Stimulated activated CD8-positive, alpha-beta memory T cell treated with anti-CD3 and anti-CD28 coated beads, Interleukin-4, amount 100 ng/mL, for 4 hours (primary cell): ENCODE measurements around the gene AP2A1.

ENCODE experiments used
- DNase-seq, 2 donors: peaks; one replicate each; pipeline ENCODE4 v3.0.0-alpha.2; 2020; ENCODE audit warnings: low read depth in 2 of 2, low spot score in 1 of 2

AP2A1 gene

DNA sequence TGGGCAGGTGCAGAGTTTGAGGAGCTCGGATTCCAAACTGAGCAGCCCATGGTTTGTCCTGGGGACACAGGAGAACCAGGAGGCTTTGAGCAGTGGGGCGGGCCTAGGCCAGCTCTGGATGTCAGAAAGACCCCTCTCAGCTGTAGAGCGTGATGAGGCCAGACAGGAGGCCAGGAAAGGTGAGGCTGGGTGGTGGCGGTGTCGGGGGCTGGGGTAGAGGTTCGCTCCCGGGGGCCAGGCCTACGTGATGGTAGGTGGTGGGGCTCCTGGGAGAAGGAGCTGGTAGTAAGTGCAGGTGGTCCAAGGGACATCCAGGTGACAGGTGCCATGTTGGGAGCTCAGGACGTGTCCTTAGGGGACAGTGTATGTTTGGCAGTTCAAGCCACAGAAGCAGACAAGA is 70.6 kb downstream of the AP2A1 start:
- DNase-seq, result no peak

DNA sequence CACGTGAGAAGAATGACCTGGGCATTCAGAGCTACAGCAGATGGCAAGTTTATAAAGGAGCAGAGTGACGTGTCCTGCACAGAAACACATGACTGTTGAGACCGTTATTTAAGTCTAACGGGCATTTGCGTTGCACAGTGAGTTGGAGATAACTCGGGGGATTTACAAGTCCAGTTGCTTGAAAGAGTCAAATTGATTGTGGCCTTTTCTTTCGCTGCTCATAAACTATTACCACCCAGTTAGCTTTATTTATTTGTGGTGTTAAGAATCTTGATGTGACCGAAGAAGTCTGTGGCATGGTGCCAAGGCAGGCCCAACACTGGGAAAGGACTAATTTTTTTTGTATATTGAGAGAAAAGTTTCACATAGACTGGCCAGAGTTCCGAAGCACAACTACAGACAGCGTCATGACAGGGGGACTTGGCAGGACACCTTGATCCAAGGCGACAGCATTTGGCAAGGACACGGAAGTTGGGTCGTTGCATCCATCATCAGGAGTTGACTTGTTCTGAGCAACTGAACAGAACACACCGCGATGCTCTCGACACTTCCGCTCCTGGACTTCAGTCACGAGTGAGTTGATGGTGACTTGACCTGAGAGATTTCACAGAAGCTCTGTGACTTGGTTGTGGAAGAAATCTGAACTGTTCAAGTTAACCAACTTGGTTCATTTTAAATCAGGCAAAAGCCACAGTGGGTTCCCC is 72.2 kb downstream of the AP2A1 start:
- no peak for DNase-seq

DNA sequence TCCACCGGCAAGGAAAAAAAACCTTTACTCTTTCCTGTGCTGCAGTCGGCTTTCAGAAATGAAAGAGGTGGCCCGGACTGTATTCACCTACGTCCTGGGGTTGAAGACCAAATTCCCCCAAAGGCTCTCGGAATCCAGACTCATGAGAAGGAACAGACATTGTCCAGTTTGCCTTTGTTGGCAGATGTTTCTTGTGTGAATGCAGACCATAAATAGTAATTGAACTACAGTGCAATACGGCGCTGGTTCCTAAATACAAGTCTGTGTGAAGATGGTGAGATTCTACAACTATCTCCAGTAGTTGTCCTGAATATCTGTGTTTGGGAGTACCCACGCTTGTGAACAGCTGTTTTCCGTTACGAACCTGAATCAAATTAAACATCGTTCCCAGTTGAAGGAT is 72.9 kb downstream of the AP2A1 start:
- no peak for DNase-seq

DNA sequence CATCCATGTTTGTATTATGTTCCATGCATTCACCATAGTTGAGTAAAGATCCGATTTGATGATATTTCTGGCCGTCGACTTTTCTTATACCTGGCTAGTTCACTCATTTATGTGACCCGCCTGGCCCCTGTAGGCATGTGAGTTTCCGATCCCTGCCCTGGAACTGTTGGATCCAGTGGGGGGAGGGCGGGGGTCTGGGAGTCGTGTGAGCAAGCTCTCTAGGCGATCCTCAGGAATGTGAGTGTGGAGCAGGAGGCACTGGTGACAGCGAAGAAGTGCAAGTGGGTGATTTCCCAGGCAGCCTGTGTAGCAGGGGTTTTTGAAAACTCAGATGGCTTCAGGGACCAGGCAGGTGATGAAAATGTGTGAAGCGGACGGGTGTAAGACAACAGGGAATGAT is 73.5 kb downstream of the AP2A1 start:
- no peak for DNase-seq

DNA sequence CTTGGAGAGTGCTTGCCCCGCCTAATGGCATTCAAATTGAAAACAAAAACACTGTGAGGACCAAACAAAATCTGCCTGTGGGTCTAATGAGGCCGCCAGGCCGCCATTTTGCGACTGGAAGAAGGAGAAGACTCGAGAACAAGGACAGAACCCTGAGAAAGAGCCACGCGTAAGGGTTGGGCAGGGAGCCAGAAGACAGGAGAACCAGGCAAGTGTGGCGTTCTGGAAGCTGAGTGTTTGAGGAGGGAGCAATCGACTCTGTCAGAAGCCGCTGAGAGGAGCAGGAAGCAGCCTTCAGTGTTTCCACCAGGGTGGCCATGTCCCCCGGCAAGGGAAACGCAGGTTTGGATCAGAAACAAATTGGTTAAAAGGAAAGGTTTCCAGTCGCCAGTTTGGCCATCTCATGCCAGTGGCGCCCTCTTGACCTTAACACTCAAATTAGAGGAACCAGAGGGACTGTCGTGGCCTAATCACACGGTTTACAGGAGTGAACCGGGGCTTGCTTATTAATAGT is 74.0 kb downstream of the AP2A1 start:
- no peak for DNase-seq

DNA sequence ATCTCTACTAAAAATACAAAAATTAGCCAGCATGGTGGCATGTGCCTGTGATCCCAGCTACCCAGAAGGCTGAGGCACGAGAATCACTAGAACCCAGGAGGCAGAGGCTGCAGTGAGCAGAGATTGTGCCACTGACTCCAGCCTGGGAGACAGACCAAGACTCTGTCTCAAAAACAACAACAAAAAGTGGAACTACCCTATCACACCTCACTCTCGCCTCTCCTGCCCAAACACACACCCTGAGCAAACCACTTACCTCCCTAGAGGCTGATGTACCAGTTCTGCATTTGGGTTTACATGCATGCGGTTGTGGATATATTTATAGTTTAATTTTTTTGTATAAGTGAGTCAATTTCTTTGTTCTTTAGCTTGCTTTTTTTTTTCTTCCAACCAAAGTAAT is 76.5 kb downstream of the AP2A1 start:
- no peak for DNase-seq

DNA sequence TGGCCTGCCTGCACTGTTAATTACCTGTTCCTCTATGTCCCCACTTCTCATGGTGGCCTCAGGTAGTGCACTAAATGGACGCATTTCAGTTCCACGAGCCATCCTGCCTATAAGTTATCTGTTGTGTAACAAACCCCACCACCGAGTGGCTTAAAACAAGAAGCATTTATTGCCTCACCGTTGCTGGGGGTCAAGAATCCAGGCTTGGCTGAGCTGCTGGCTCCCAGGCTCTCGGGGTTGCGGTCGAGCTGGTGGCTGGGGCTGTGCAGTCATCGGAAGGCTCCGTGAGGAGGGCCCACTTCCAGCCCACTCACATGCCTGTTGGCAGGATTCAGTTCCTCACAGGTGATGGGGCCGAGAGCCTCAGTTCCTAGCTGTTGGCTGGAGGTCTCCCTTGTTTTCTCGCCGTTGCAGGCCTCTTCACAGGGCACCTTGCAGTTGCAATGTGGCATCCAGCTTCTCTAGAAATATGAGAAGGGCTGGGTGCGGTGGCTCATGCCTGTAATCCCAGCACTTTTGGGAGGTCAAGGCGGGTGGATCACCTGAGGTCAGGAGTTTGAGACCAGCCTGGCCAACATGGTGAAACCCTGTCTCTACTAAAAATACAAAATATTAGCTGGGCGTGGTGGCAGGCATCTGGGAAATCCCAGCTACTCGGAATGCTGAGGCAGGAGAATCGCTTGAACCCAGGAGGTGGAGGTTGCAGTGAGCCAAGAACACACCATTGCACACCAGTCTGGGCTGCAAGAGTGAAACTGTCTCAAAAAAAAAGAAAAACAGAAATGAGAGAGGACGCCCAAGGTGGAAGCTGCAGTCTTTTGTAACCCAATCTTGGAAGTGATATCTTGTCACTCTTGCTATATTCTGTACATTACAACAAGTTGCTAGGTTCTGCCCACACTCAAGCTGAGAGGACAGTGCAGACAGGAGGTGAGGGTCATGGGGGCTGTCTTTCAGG is 77.6 kb downstream of the AP2A1 start:
- DNase-seq, result no peak

DNA sequence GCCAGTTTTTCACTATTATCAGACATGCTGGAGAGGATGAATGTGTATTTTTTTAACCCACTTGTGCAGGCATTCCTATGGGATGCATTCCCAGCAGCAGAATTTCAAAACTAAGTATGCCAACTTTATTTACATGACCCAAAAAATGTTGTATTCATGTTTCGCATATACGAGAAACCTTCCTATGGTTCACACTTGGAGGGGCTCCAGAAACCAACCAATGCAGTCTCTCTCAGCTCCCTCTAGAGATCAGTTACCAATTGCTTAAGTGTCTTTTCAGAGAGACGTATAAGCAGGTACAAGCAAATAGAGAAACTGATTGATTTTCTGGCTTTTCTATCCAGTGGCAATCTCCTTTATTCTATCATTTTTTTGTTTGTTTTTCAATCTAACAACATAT is 78.6 kb downstream of the AP2A1 start:
- no peak for DNase-seq

DNA sequence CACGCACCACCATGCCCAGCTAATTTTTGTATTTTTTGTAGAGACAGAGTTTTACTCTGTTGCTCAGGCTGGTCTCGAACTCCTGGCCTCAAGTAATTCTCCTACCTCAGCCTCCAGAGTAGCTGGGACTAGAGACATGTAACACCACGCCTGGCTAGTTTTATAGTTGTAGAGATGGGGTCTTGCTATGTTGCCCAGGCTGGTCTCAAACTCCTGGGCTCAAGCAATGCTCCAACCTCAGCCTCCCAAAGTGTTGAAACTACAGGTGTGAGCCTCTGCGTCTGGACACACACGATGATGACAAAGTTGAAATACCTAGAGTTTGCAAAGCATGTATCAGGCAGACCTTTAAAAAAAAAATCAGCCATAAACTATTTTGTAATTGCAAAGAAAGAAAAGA is 79.6 kb downstream of the AP2A1 start:
- no peak for DNase-seq

DNA sequence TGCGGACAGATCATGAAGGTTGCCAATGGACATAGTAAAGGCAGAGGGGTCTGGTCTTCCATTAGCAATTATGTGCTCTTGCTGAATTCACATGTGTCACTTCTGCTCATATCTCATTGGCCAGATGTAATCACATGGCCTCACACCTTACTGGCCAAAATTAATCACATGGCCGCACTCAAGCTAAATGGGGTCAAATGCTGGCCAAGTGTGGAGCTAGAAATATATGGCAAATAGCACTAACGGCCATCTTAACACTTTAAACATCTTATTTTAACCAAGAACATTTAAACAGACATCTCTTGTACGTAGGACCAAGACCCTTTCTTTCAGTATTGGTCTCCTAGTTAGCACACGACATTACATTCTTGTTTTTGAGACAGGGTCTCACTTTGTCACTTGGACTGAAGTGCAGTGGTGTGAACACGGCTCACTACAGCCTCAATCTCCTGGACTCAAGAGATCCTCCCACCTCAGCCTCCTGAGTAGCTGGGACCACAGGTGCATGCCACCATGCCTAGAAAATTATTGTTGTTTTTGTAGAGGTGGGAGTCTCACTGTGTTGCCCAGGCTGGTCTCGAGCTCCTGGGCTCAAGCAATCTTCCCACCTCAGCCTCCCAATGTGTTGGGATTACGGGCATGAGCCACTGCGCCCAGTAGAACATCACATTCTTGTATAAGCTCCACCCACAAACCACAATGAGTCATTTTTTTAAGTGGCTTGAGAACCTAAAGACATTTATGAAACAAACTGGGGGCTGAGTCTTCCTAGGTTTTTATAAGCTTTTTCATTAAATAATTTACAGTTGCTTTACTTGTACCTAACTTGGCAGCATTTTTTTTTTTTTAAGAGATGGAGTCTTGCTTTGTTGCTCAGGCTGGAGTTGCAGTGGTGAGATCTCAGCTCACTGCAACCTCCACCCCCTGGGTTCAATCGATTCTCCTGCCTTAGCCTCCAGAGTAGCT is 81.2 kb downstream of the AP2A1 start:
- no peak for DNase-seq

DNA sequence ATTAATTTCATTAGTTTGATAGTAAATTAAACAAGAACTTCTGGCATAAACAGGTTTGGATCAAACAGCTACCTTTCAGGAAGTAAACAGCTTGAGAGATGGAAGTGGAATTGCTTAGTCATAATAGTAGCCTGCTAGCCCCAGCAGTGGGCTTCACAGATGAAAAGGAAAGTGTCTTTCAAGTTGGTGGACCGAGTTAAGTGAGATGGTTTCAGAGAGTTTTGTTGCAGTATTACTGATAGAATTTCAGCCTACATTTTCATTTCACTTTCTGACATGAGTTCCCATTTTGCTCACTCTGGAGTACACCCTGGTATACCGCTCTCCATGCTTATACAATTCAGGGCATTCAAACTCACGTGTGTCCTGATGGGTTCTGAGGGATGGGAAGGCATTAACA is 82.1 kb downstream of the AP2A1 start:
- no peak for DNase-seq

DNA sequence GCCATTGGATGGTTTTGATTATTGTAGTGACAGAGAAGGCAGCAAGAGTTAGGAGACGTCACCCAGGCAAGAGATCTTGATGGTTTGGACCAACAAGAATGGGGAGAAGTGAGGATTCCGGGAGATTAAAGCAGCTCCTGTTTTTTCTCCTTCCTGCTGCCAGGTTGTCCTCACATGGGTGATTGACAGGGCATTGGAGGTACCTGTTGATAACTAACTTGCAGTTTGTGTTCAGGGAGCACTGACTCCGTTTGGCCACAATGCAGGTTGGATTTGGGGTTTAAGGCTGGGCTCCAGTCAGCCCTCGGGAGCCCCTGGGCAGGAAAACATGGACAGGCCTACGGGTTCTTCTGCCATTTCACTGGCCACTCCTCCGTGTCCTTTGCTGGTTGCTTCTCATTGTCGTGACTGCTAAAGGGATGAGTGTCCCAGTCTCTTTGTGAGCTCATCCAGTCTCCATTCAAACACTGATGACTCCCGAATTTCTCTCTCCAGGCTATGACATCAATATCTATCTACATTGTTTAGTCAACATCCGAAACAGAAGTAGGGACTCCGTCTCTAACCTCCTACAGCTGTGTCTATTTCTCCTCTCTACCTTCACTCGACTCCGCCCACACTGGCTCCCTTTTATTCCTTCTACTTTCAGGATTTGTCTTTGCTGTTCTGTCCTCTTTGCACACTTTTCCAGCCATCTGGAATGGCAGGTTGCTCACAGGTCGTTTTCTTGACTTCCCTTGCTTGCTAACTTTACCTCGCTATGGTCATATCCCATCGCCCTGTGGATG is 82.8 kb downstream of the AP2A1 start:
- DNase-seq, result no peak

DNA sequence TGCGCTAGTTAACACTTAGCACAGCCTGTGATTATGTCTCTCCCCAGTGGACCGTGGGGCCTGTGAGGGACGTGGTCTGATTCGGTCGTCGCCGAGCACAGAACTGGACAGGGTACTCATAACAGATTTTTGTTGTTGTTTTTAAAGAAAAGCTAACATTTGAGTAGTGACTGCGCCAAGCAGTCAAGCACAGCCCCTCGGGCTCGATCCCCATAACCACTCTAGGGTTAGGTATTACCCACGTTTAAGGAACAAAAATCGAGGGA is 83.4 kb downstream of the AP2A1 start:
- no peak for DNase-seq

DNA sequence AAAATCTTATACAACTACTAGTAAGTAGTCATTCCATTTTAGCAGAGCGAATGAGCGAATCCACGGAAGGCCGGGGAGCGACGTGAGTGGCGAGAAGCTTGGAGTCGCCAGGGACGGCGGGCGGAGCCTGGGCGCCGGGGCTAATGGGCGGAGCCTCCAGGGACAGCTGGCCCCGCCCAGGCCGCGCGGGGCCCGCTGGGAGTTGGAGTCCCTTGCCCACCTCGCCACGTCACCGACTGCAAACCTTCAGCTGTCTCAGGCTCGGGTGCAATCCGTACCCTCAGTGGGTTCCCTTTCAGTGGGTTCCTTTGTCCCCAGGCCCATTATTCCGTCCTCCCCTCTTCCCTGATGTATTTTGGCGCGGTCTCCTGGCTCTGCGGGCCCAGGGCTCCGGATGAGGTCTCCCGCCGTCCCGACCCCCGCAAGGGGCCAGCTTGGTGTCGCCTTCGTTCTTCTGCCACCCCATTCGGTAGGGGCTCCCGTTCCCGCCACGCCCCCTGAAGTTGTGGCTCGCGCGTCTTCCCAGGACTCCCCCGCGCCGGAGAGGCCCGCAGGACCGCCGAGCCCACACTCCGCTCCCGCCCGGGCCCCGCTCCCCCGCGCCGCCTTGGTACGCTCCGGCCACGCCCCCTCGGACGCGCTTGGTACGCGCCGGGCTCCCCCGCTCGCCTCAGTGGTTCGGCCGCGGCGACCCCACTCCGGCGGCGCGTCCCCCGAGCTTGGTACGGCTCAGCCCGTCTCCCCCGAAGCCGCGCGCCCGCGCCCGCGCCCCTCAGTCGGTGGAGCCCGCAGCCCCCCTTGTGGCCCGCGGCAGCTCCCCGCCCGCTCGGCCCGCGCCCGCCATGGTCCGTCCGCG is 83.9 kb downstream of the AP2A1 start, which contains the start of gene PTOV1:
PTOV1 (plus strand) TSS at position 673 of the 856 bp plus-strand sequence.
- peak; percentile 68 to 71 for DNase-seq

DNA sequence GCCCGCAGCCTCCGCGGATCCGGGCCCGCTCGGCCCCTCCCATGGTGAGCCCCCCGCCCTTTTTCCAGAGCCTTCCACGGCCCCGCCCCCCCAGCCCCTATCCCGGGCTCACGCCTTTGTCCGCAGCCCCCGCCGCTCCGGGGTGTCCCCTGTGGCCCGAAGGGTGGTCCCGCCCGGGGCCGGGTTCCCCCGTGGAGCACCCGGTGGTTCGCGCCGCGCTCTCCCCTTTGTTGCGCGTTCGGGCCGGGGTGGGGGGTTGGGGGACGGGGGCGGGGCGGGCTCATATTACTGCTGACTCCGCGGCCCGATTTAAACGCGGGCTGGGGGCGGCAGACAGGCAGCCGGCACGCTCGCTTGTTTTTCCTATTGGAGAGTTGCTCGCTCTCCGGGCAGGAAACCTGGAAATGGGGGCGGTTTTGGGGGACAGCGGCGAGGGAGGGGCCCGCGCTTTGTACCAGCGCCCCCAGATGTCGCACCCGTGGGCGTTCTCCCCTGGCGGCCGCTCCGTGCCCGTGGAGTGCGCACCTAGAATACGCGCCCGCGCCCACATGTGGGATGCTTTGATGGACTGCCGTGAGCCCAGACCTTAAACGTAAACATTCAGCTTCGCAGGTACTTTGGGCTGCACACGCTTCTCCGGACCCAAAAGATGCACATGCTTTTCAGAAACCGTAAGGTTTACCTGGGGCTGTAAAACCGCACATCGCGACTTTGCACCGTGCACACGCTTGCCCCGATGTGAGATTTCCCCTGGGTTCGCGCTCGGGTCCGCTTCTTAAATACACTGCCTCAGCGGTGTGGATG is 84.9 kb downstream of the AP2A1 start:
- no peak for DNase-seq

DNA sequence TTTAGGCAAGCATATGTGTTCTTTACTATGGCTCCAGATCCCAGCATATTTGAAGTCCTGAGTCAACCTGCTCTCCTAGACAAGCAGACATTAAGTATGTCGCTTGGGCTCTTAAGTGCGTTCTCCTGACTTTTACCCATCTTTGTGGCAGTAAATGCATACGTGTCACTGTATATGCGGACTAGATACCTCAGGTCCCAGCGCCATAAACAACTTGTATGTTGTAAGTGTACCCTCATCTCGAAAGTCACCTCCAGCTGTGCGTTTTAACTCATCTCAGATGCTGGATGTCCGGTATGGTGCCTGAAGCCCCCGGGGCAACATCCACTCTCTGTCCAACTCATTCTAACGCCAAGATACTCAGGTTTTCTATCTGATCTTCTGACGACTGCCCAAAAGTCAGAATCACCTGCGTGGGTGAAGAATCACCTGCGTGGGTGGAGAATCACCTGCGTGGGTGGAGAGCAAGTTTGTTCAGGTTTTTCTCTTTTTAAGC is 85.9 kb downstream of the AP2A1 start:
- DNase-seq, result no peak

DNA sequence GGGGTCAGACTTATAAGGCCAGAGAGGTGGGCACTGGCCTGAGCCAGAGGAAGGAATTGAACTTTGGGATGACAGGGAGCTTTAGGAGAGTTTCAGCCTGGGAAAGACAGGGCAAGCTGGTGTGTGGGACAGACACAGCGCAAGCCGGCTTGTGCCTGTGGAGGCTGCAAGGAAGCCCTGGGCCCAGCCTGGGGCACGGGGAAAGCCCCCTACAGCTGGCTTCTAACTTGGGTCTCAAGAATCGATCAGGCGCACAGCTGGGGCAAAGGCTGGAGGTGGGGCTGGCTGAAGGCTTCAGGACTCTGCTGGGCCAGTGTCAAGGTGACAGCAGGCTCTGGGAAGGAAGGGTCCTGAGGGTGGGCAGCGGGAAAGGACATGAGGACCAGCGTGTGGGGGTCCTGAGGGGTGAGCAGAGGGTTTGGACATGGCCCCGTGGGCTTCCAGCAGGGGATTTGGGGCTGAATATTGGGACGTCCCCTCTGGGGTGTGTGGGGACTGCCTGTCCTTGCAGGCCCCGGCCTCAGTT is 87.1 kb downstream of the AP2A1 start:
- DNase-seq, result no peak
